Dendritic cell treated with granulocyte-macrophage colony-stimulating factor and Interleukin-4, amounts not matched to agents 40 ng/mL and 50 ng/mL, for 4 days (primary cell): ENCODE measurements around the gene BDH2.
A peak's percentile ranks its signal among the peaks of the same experiment; 100 is the strongest.

Source experiments
- H3K27ac Mint-ChIP-seq: one replicate; pipeline ENCODE4 v1.8.0; 2022; ENCODE audit warnings: mild to moderate bottlenecking, mixed read lengths
- H3K27me3 Mint-ChIP-seq: one replicate; pipeline ENCODE4 v1.8.0; 2022; ENCODE audit warnings: mild to moderate bottlenecking, mixed read lengths
- H3K36me3 Mint-ChIP-seq: one replicate; pipeline ENCODE4 v1.8.0; 2022; ENCODE audit warnings: low read depth, mixed read lengths
- H3K4me1 Mint-ChIP-seq: one replicate; pipeline ENCODE4 v1.8.0; 2022; ENCODE audit warnings: low read depth, mixed read lengths
- H3K4me3 Mint-ChIP-seq: one replicate; pipeline ENCODE4 v1.8.0; 2022; ENCODE audit warnings: mild to moderate bottlenecking, moderate library complexity, mixed read lengths
- H3K9me3 Mint-ChIP-seq: one replicate; pipeline ENCODE4 v1.8.0; 2022; ENCODE audit warnings: mixed read lengths
- intact Hi-C: fragments of 100-400 bp; cut with micrococcal nuclease; formaldehyde crosslinking; loops from one replicate; pipeline ENCODE4 v1.15.0; 2022

BDH2 gene

GRCh38 chr4:103099691-103100392, at the start of gene BDH2:
TSS of gene BDH2 (minus strand) at chr4:103099834. CDS start at chr4:103096254, 3,580 bp downstream.
- Mint-ChIP-seq H3K4me3 (peak within 1 kb of the TSS; percentile 71), H3K27ac (peak within 1 kb of the TSS; percentile 78), H3K9me3 (no peaks in the 10 kb centered on the region), H3K27me3 (no peaks in the 10 kb centered on the region), H3K4me1 (peaks cover 6% of the 10 kb centered on the region), H3K36me3 (no peaks in the 10 kb centered on the region)
- intact Hi-C loops, result loop anchor here (10.0 kb wide), 1 partner anchor 475 kb away; no protein-coding TSS in a partner anchor

- peak overlapping the region; percentile 2 for H3K27ac Mint-ChIP-seq
Observed at GRCh38 chr4:103144926-103145325, 45.3 kb upstream of the BDH2 start.

GRCh38 chr4:103137446-103137827, 37.8 kb upstream of the BDH2 start:
- intact Hi-C loops, result no loop called here
- Mint-ChIP-seq H3K4me1 (peaks cover 11% of the 10 kb centered on the region), H3K27ac (no peak overlapping the region), H3K9me3 (no peaks in the 10 kb centered on the region), H3K4me3 (no peak overlapping the region), H3K27me3 (no peaks in the 10 kb centered on the region), H3K36me3 (peaks cover 16% of the 10 kb centered on the region)

More at GRCh38 chr4:103144926-103145325, 45.3 kb upstream of the BDH2 start:
- intact Hi-C loops, result no loop called here
- Mint-ChIP-seq H3K9me3 (no peaks in the 10 kb centered on the region), H3K4me1 (peaks cover 31% of the 10 kb centered on the region), H3K4me3 (no peak overlapping the region), H3K36me3 (peaks cover 6% of the 10 kb centered on the region), H3K27me3 (no peaks in the 10 kb centered on the region)

- Mint-ChIP-seq H3K9me3 (no peaks in the 10 kb centered on the region), H3K4me1 (peaks cover 6% of the 10 kb centered on the region), H3K4me3 (no peak overlapping the region), H3K27me3 (no peaks in the 10 kb centered on the region), H3K27ac (no peak overlapping the region), H3K36me3 (peaks cover 21% of the 10 kb centered on the region)
- intact Hi-C loops, result no loop called here
Observed at GRCh38 chr4:103136671-103137445, 37.2 kb upstream of the BDH2 start.

GRCh38 chr4:103129174-103129573, 29.5 kb upstream of the BDH2 start:
- no peaks in the 10 kb centered on the region for H3K4me1 Mint-ChIP-seq
- intact Hi-C loops, result no loop called here
- no peaks in the 10 kb centered on the region for H3K27me3 Mint-ChIP-seq
- H3K4me3 Mint-ChIP-seq, result no peak overlapping the region
- H3K9me3 Mint-ChIP-seq, result peaks cover 17% of the 10 kb centered on the region
- no peak overlapping the region for H3K27ac Mint-ChIP-seq
- peaks cover 47% of the 10 kb centered on the region for H3K36me3 Mint-ChIP-seq

GRCh38 chr4:103126126-103126525, 26.5 kb upstream of the BDH2 start:
- peak overlapping the region; percentile 63 for H3K27ac Mint-ChIP-seq
- H3K9me3 Mint-ChIP-seq, result peaks cover 17% of the 10 kb centered on the region
- peaks cover 35% of the 10 kb centered on the region for H3K36me3 Mint-ChIP-seq
- H3K4me3 Mint-ChIP-seq, result no peak overlapping the region
- no peaks in the 10 kb centered on the region for H3K27me3 Mint-ChIP-seq
- intact Hi-C loops, result no loop called here
- no peaks in the 10 kb centered on the region for H3K4me1 Mint-ChIP-seq

- H3K36me3 Mint-ChIP-seq, result peaks cover 29% of the 10 kb centered on the region
- no peaks in the 10 kb centered on the region for H3K4me1 Mint-ChIP-seq
- no peak overlapping the region for H3K27ac Mint-ChIP-seq
- H3K4me3 Mint-ChIP-seq, result no peak overlapping the region
- no peaks in the 10 kb centered on the region for H3K27me3 Mint-ChIP-seq
- peaks cover 6% of the 10 kb centered on the region for H3K9me3 Mint-ChIP-seq
- intact Hi-C loops, result no loop called here
Observed at GRCh38 chr4:103123114-103123513, 23.5 kb upstream of the BDH2 start.

- Mint-ChIP-seq H3K27me3 (no peaks in the 10 kb centered on the region), H3K36me3 (peaks cover 12% of the 10 kb centered on the region), H3K4me1 (no peaks in the 10 kb centered on the region), H3K4me3 (no peak overlapping the region), H3K9me3 (no peaks in the 10 kb centered on the region), H3K27ac (no peak overlapping the region)
- intact Hi-C loops, result no loop called here
Observed at GRCh38 chr4:103118166-103118565, 18.5 kb upstream of the BDH2 start.

- Mint-ChIP-seq H3K4me1 (no peaks in the 10 kb centered on the region), H3K27me3 (no peaks in the 10 kb centered on the region)
- intact Hi-C loops, result no loop called here
Observed at GRCh38 chr4:103111598-103111997, 12.0 kb upstream of the BDH2 start.

GRCh38 chr4:103108542-103108941, 8.9 kb upstream of the BDH2 start:
- H3K36me3 Mint-ChIP-seq, result peaks cover 14% of the 10 kb centered on the region
- H3K27ac Mint-ChIP-seq, result no peak overlapping the region
- H3K27me3 Mint-ChIP-seq, result no peaks in the 10 kb centered on the region
- intact Hi-C loops, result no loop called here
- H3K9me3 Mint-ChIP-seq, result no peaks in the 10 kb centered on the region
- H3K4me1 Mint-ChIP-seq, result no peaks in the 10 kb centered on the region
- H3K4me3 Mint-ChIP-seq, result no peak overlapping the region

More at GRCh38 chr4:103111598-103111997, 12.0 kb upstream of the BDH2 start:
- Mint-ChIP-seq H3K27ac (no peak overlapping the region), H3K4me3 (no peak overlapping the region), H3K9me3 (no peaks in the 10 kb centered on the region), H3K36me3 (peaks cover 9% of the 10 kb centered on the region)

- no peak overlapping the region for H3K27ac Mint-ChIP-seq
- no peaks in the 10 kb centered on the region for H3K9me3 Mint-ChIP-seq
- intact Hi-C loops, result no loop called here
- H3K4me1 Mint-ChIP-seq, result no peaks in the 10 kb centered on the region
- H3K4me3 Mint-ChIP-seq, result no peak overlapping the region
- no peaks in the 10 kb centered on the region for H3K27me3 Mint-ChIP-seq
- H3K36me3 Mint-ChIP-seq, result peaks cover 14% of the 10 kb centered on the region
Observed at GRCh38 chr4:103105558-103106356, 6.1 kb upstream of the BDH2 start.

- Mint-ChIP-seq H3K4me1 (no peaks in the 10 kb centered on the region), H3K36me3 (peaks cover 14% of the 10 kb centered on the region), H3K9me3 (no peaks in the 10 kb centered on the region), H3K27me3 (no peaks in the 10 kb centered on the region), H3K4me3 (no peak overlapping the region), H3K27ac (no peak overlapping the region)
- intact Hi-C loops, result no loop called here
Observed at GRCh38 chr4:103104886-103105285, 5.3 kb upstream of the BDH2 start.

GRCh38 chr4:103100691-103101090, 1.1 kb upstream of the BDH2 start:
- Mint-ChIP-seq H3K27ac (no peak overlapping the region), H3K9me3 (no peaks in the 10 kb centered on the region), H3K4me1 (peaks cover 6% of the 10 kb centered on the region), H3K36me3 (no peaks in the 10 kb centered on the region), H3K4me3 (no peak overlapping the region), H3K27me3 (no peaks in the 10 kb centered on the region)
- intact Hi-C loops, result no loop called here
